Activated CD4-positive, alpha-beta memory T cell treated with anti-CD3 and anti-CD28 coated beads for 36 hours (primary cell): ENCODE data around the gene PCOLCE2. TPM values are rescaled to one million over a fixed set of nuclear protein-coding genes. Genes with fewer than 3 reads are reported as not detected.

Experiments
- CTCF ChIA-PET: fragments of 350-600 bp; sonication (Branson Sonifier 250); formaldehyde crosslinking; loops from one replicate; lab custom pipeline; 2021; ENCODE audit warnings: antibody characterized with exemption, inconsistent platforms; lab: Charles Lee
- POLR2A ChIA-PET: fragments of 350-600 bp; sonication (Branson Sonifier 250); formaldehyde crosslinking; loops from one replicate; lab custom pipeline; 2021; ENCODE audit warnings: antibody characterized with exemption; lab: Charles Lee
- DNase-seq: peaks from one replicate; pipeline ENCODE4 v3.0.0-alpha.2; 2020
- H3K27ac Mint-ChIP-seq: one replicate; pipeline ENCODE4 v1.8.0; 2021; ENCODE audit warnings: mixed read lengths
- H3K27me3 Mint-ChIP-seq: one replicate; pipeline ENCODE4 v1.8.0; 2021; ENCODE audit warnings: mixed read lengths
- H3K36me3 Mint-ChIP-seq: one replicate; pipeline ENCODE4 v1.8.0; 2021; ENCODE audit warnings: mixed read lengths
- H3K4me1 Mint-ChIP-seq: one replicate; pipeline ENCODE4 v1.8.0; 2021; ENCODE audit warnings: low read depth, mixed read lengths
- H3K4me3 Mint-ChIP-seq: one replicate; pipeline ENCODE4 v1.8.0; 2021; ENCODE audit warnings: mild to moderate bottlenecking, mixed read lengths
- H3K9me3 Mint-ChIP-seq: one replicate; pipeline ENCODE4 v1.8.0; 2021; ENCODE audit warnings: mixed read lengths
- intact Hi-C: fragments of 100-400 bp; cut with micrococcal nuclease; formaldehyde crosslinking; loops from one replicate; pipeline ENCODE4 v1.15.1; 2023
- total RNA-seq, 2 experiments: library from RNA; stranded (reverse); gene quantifications; one replicate each; pipeline ENCODE4 v1.2.3, GENCODE V29; 2021

Gene PCOLCE2
- total RNA-seq, result under 1 TPM in 1 of 2 experiments, not detected in 1; 0.57 TPM

- peak within 1 kb of the TSS; percentile 58 for H3K4me3 Mint-ChIP-seq
- H3K27me3 Mint-ChIP-seq, result peaks cover 43% of the 10 kb centered on the region
- DNase-seq, result peak; percentile 26
- H3K9me3 Mint-ChIP-seq, result no peaks in the 10 kb centered on the region
- intact Hi-C loops, result no loop called here
- H3K36me3 Mint-ChIP-seq, result no peaks in the 10 kb centered on the region
- peaks cover 9% of the 10 kb centered on the region for H3K4me1 Mint-ChIP-seq
- CTCF ChIA-PET, result interaction anchor here (1.6 kb wide), 1 partner anchor 60 kb away, joined by 6 read pairs; no protein-coding TSS in a partner anchor
- POLR2A ChIA-PET, result no interaction called here
- H3K27ac Mint-ChIP-seq, result no peak within 1 kb of the TSS
Observed at GRCh38 chr3:142888481-142889211, at the start of gene PCOLCE2. Gene PCOLCE2 (minus strand): TSS chr3:142889083. CDS start chr3:142888896, 187 bp downstream.

GRCh38 chr3:142935963-142936362 is 47.1 kb upstream of the PCOLCE2 start:
- intact Hi-C loops, result no loop called here
- CTCF ChIA-PET, result no interaction called here
- peaks cover 3% of the 10 kb centered on the region for H3K27me3 Mint-ChIP-seq
- DNase-seq, result no peak
- H3K27ac Mint-ChIP-seq, result no peak overlapping the region
- H3K9me3 Mint-ChIP-seq, result no peaks in the 10 kb centered on the region
- no peak overlapping the region for H3K4me3 Mint-ChIP-seq
- no peaks in the 10 kb centered on the region for H3K36me3 Mint-ChIP-seq
- H3K4me1 Mint-ChIP-seq, result no peaks in the 10 kb centered on the region
- POLR2A ChIA-PET, result no interaction called here

GRCh38 chr3:142934887-142935269 is 46.0 kb upstream of the PCOLCE2 start:
- Mint-ChIP-seq H3K27ac (no peak overlapping the region), H3K4me1 (no peaks in the 10 kb centered on the region), H3K27me3 (peaks cover 3% of the 10 kb centered on the region), H3K4me3 (no peak overlapping the region), H3K36me3 (no peaks in the 10 kb centered on the region), H3K9me3 (no peaks in the 10 kb centered on the region)
- ChIA-PET POLR2A (no interaction called here), CTCF (no interaction called here)
- intact Hi-C loops, result no loop called here
- no peak for DNase-seq

GRCh38 chr3:142934128-142934886 is 45.4 kb upstream of the PCOLCE2 start:
- no peak overlapping the region for H3K4me3 Mint-ChIP-seq
- H3K27me3 Mint-ChIP-seq, result peaks cover 3% of the 10 kb centered on the region
- no peaks in the 10 kb centered on the region for H3K4me1 Mint-ChIP-seq
- intact Hi-C loops, result no loop called here
- ChIA-PET CTCF (no interaction called here), POLR2A (no interaction called here)
- no peak overlapping the region for H3K27ac Mint-ChIP-seq
- H3K36me3 Mint-ChIP-seq, result no peaks in the 10 kb centered on the region
- H3K9me3 Mint-ChIP-seq, result no peaks in the 10 kb centered on the region
- DNase-seq, result no peak

- intact Hi-C loops, result no loop called here
- Mint-ChIP-seq H3K27ac (no peak overlapping the region), H3K27me3 (peaks cover 18% of the 10 kb centered on the region), H3K36me3 (no peaks in the 10 kb centered on the region), H3K9me3 (no peaks in the 10 kb centered on the region), H3K4me3 (no peak overlapping the region), H3K4me1 (no peaks in the 10 kb centered on the region)
- ChIA-PET POLR2A (no interaction called here), CTCF (interaction anchor here (0.6 to 3.3 kb wide), 6 partner anchors 9 to 103 kb away, joined by 3 to 13 read pairs (median 6); no protein-coding TSS in a partner anchor)
- DNase-seq, result peak; percentile 29
Observed at GRCh38 chr3:142931222-142931621, 42.3 kb upstream of the PCOLCE2 start.

- Mint-ChIP-seq H3K4me1 (no peaks in the 10 kb centered on the region), H3K9me3 (no peaks in the 10 kb centered on the region), H3K4me3 (no peak overlapping the region), H3K27me3 (peaks cover 20% of the 10 kb centered on the region), H3K36me3 (no peaks in the 10 kb centered on the region), H3K27ac (no peak overlapping the region)
- no peak for DNase-seq
- intact Hi-C loops, result no loop called here
- POLR2A ChIA-PET, result no interaction called here
- CTCF ChIA-PET, result interaction anchor here (1.3 to 3.3 kb wide), 5 partner anchors 9 to 102 kb away, joined by 4 to 13 read pairs (median 6); no protein-coding TSS in a partner anchor
Observed at GRCh38 chr3:142930463-142930862, 41.6 kb upstream of the PCOLCE2 start.

- no peaks in the 10 kb centered on the region for H3K9me3 Mint-ChIP-seq
- no peak for DNase-seq
- H3K36me3 Mint-ChIP-seq, result no peaks in the 10 kb centered on the region
- H3K4me3 Mint-ChIP-seq, result no peak overlapping the region
- intact Hi-C loops, result loop anchor here (1.0 kb wide), 1 partner anchor 57 kb away; no protein-coding TSS in a partner anchor
- POLR2A ChIA-PET, result no interaction called here
- no peak overlapping the region for H3K27ac Mint-ChIP-seq
- H3K27me3 Mint-ChIP-seq, result peaks cover 26% of the 10 kb centered on the region
- CTCF ChIA-PET, result interaction anchor here (1.7 to 3.3 kb wide), 3 partner anchors 14 to 101 kb away, joined by 5 to 13 read pairs (median 6); no protein-coding TSS in a partner anchor
- H3K4me1 Mint-ChIP-seq, result no peaks in the 10 kb centered on the region
Observed at GRCh38 chr3:142929890-142930289, 41.0 kb upstream of the PCOLCE2 start.

- intact Hi-C loops, result loop anchor here (1.0 kb wide), 1 partner anchor 58 kb away; no protein-coding TSS in a partner anchor
- Mint-ChIP-seq H3K27me3 (peaks cover 30% of the 10 kb centered on the region), H3K36me3 (no peaks in the 10 kb centered on the region), H3K4me1 (no peaks in the 10 kb centered on the region), H3K9me3 (no peaks in the 10 kb centered on the region), H3K4me3 (no peak overlapping the region), H3K27ac (no peak overlapping the region)
- ChIA-PET POLR2A (no interaction called here), CTCF (interaction anchor here (3.3 kb wide), 1 partner anchor 58 kb away, joined by 13 read pairs; no protein-coding TSS in a partner anchor)
- DNase-seq, result peak; percentile 60
Observed at GRCh38 chr3:142929109-142929508, 40.2 kb upstream of the PCOLCE2 start.

GRCh38 chr3:142926368-142926944 is 37.6 kb upstream of the PCOLCE2 start:
- DNase-seq, result no peak
- intact Hi-C loops, result no loop called here
- ChIA-PET CTCF (no interaction called here), POLR2A (no interaction called here)
- Mint-ChIP-seq H3K36me3 (no peaks in the 10 kb centered on the region), H3K27ac (no peak overlapping the region), H3K27me3 (peaks cover 35% of the 10 kb centered on the region), H3K4me1 (no peaks in the 10 kb centered on the region), H3K9me3 (no peaks in the 10 kb centered on the region), H3K4me3 (no peak overlapping the region)

- Mint-ChIP-seq H3K27ac (no peak overlapping the region), H3K4me1 (no peaks in the 10 kb centered on the region), H3K9me3 (no peaks in the 10 kb centered on the region), H3K27me3 (peaks cover 38% of the 10 kb centered on the region), H3K4me3 (no peak overlapping the region), H3K36me3 (no peaks in the 10 kb centered on the region)
- DNase-seq, result no peak
- ChIA-PET CTCF (no interaction called here), POLR2A (no interaction called here)
- intact Hi-C loops, result no loop called here
Observed at GRCh38 chr3:142925140-142925539, 36.3 kb upstream of the PCOLCE2 start.

GRCh38 chr3:142923694-142924093 is 34.8 kb upstream of the PCOLCE2 start:
- POLR2A ChIA-PET, result no interaction called here

GRCh38 chr3:142916605-142917004 is 27.7 kb upstream of the PCOLCE2 start:
- H3K36me3 Mint-ChIP-seq, result no peaks in the 10 kb centered on the region
- intact Hi-C loops, result no loop called here
- POLR2A ChIA-PET, result no interaction called here

More at GRCh38 chr3:142923694-142924093, 34.8 kb upstream of the PCOLCE2 start:
- no peak for DNase-seq
- Mint-ChIP-seq H3K4me3 (no peak overlapping the region), H3K36me3 (no peaks in the 10 kb centered on the region), H3K27me3 (peaks cover 38% of the 10 kb centered on the region), H3K9me3 (no peaks in the 10 kb centered on the region), H3K4me1 (no peaks in the 10 kb centered on the region), H3K27ac (no peak overlapping the region)
- intact Hi-C loops, result no loop called here
- CTCF ChIA-PET, result no interaction called here

More at GRCh38 chr3:142916605-142917004, 27.7 kb upstream of the PCOLCE2 start:
- Mint-ChIP-seq H3K9me3 (no peaks in the 10 kb centered on the region), H3K4me3 (no peak overlapping the region), H3K4me1 (no peaks in the 10 kb centered on the region), H3K27ac (no peak overlapping the region), H3K27me3 (peaks cover 7% of the 10 kb centered on the region)
- CTCF ChIA-PET, result no interaction called here
- no peak for DNase-seq
